Urothelium cell line (cell line): ENCODE measurements around the gene ADAMTS9.

Source experiments
- DNase-seq: peaks from one replicate; pipeline ENCODE4 v3.0.0; 2011; ENCODE audit warnings: low spot score, mixed read lengths
- FAIRE-seq: peaks from 2 replicates; lab custom pipeline; 2011; peaks lifted over from hg19 to GRCh38; lab: Jason Lieb, UNC

Gene ADAMTS9

DNA sequence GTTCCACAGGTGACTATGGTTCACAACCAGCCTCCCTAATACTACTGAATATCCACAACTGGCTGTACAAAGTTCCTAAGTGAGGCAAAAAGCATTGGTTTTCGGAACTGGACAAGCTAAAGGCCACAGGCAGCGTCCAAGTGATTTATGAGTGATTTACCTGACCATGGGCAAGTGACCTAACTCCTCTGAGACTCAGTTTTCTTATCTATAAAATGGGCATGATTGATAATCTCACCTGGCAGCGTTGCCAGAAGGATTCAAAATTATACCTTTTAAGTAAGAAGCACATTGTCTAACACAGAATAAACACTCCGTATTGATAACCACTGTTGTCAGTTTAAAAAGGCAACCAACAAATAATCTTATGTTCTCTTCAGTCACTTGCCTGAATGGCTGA lies 29.8 kb downstream of the ADAMTS9 start:
- FAIRE-seq (no peak), DNase-seq (no peak)

DNA sequence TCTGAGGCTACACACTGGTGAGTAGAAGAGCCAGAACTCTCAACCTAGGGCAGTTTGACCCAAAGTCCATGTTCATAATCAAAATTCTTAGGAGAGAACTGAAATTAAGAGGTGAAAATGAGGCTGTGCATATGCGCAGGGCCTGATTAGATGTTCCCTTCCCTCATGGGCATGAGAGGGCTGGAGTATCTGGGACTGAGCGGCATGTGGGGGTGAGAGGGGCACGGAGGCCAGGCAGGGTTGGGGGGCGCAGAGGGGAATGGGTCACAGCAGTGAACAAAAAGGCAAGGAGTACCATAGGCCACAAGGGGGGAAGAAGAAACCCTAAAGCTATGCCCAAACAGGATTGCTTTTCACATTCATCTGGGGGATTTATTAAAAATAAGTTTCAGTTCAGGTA lies 31.3 kb downstream of the ADAMTS9 start:
- FAIRE-seq: no peak
- DNase-seq: no peak

DNA sequence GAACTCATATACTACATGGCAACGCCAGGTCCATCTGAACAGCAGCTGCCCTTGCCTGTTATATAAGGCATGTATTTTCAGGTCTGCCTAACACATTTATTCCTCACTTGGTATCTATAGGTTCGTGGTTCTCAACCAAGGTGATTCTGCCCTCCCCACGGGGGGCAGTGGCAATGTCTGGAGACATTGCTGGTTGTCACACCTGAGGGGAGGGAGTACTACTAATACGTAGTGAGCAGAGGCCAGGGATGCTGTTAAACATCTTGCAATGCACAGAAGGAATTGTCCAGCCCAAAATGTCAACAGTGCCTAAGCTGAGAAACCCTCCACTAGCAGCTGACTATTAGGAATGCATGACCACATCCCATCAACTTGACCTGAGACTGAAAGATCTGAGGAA lies 32.6 kb downstream of the ADAMTS9 start:
- no peak for FAIRE-seq
- DNase-seq: no peak

DNA sequence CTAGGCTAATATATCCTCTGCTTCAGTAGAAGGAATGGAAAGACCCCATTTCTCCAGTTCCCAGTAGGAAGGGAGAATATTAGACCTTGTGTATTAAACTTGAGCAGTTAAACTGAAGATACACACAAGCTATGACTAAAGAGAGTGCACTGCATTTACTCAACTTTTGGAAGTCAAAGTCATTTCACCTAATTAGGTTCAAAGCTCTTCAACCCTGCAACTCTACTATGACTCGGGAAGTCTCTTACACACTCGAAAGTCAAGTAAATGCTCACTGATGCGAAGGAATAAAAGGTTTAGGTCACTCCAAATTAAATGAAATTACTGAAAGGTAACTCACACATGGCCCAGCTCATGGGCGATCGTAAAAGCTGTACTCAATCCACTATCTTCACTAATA lies 33.8 kb downstream of the ADAMTS9 start:
- FAIRE-seq: no peak
- DNase-seq: no peak

DNA sequence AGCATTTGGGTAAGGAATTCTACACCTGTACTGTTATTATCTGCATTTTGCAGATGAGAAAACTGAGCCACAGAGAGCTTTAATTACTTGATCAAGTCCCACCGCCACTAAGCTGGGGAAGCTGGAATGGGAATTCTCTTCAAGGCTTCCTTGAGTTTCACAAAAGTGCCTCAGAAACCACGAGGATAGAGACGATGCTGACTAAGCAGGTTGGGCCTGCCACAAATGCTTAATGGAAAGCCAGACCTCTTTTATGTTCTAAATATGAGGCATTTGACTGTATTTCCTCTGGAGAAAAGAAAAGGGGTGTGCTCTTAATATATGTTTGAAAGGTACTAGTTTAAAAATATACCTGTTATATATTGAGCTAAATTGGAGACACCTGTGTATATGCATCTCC lies 34.7 kb downstream of the ADAMTS9 start:
- FAIRE-seq: no peak
- no peak for DNase-seq

DNA sequence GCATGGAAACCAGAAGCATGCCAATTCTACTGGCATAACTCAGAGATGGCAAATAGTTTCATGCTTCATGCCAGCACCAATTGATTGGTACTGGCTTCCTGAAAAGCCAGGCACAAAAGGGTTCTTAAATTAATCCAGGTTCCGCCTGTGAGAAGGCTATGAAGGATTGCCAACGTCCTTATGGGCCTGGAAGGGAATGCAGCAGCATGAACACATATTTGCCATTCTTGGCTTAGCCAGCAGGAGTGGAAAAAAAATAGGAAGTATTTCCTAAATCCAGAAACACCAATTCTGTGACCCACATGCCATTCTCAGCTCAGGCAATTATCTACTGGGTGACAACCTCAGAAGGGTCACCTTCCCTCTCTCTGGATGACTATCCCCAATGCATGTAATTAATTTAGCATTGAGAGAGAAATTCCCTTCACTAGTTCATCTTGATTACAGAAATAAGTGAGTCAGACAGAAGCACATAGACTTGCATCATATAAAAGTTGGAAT lies 36.0 kb downstream of the ADAMTS9 start:
- DNase-seq (no peak), FAIRE-seq (no peak)

DNA sequence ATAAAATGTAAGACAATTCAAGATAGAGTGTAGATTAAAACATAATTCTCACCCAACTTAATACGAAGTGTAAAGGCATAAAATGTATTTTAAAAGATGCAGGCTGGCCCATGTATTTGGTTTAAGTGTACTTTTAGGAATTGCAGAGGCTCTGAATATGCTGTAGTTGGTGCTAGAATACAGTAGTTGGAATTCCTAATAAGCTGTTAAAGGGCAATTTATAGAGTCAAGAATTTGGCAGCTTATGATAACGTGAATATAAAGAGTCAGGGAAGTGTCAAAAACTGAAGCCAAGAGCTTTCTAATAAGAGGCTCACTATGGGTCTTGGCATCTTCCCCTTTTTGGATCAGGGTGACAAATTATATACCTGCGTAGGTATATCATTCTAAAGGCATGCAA lies 36.5 kb downstream of the ADAMTS9 start:
- DNase-seq (no peak), FAIRE-seq (no peak)

DNA sequence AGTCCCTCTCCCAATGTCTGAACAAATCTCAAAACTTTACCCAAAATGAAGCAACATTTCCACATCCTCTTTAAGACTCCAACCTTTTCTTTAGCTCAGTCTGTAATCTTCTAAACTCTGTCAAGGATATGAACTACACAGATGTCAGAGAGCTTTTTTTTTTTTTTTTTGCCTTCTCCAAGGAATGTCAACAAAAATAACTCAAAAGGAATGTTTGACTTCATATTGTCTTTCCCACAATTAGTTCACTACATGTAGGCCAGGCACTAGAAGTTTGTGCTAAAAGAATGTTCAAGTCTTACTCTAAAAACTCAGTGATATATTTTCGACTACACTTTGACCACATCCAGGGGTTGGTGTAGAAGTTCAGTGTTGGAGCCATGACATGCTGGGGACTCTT lies 37.1 kb downstream of the ADAMTS9 start:
- FAIRE-seq (no peak), DNase-seq (no peak)

DNA sequence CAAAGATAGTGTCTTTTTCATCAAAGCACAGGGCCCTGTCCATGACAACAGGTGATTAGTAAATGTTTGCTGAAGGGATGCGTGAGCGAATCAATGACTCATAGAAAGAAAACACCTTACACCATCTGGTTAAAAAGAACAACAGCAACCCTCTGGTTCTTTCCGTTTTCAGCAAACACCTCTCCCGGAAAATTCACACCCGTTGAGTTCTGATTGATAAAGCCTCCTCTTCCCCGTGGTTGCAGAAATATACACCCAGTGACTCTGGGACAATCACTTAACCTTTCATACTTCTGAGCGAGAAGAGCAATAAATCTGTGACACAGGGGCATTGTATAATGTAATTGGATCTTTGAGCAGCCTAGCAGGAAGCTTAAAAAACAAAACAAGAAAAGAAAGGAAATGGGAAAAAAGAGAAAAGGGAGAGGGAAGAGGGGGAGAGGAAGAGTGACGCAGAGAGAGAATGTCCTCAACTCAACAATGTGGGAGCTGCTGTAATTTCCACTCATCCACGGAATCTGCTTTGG lies 37.6 kb downstream of the ADAMTS9 start:
- FAIRE-seq: no peak
- no peak for DNase-seq

DNA sequence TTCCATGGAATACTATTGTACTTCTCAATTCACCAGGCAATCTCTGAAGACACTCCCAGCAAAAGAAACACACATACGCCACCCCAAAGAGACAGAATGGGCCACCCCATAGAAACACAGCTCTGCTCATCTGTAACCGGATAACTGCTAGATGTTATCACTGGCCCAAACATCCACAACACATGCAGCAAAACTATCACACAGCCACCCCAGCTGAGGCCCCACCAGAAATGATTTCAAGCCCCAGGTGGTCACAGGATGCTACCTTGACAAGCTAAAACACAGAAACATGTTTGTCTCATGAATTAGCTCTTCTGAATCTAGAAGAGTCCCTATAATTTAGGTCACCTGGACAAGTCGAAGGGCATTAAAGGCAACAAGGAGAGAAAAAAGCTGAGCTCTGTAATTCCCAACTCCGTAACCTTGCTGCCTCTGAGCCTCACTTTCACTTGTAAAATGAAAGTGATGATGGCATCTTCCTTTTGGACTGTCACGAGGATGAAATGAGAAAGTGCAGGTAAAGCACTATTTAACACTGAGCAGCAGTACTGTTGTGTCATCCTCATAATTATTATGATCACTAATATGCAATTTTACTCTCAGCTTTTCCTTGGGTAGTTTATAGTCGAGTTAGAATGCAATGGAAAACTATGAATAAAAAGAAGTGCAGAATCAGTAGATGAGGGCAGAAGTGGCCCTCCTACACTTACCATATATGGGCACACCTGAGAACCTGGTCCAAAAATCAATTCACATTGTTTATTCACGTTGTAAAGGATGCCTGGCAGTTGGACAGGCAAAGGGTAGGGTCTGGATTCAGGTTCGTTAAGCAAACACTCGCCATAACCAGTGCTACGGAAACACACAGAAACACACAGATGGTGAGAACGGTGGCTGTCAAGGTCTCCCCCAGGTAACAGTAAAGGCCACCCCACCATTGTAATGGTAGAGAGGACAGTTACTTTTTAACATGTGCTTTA lies 38.6 kb downstream of the ADAMTS9 start:
- FAIRE-seq: no peak
- DNase-seq: no peak

DNA sequence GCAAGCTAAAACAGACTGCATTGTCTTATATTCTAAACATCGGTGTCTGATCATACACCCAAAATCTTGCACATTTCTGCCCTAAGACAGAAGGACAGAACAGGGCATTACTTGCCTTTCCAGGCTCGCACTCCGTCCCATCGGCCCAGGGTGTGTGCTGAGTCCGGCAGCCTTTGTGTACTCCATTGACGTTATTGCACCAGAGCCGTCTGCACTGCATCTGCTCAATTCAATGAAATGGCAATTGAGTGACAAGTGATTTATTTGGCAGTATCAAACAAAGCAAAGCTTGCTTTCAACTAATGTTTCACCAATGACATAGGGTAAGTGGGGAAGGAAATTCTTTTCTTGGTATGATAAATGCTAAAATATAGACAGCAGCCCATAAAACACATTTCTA lies 40.0 kb downstream of the ADAMTS9 start:
- DNase-seq (no peak), FAIRE-seq (no peak)

DNA sequence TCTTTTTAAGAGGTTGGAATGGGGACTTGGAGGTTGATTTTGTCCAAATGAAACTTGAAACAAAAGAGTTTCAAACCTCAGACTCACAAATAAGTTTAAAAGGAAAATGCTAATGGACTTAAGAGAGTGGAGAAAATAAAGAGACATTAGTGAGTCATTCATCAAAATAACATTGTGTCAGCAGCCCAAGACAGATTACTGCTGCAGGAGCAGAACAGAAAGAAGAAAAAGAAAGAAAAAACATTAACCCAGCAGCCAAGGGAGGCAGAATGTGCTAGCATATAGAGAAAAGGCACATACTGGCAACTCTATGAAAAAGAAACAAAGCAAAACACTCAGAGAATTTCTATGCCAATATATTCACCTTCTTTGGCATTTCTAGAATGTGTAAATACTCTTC lies 42.6 kb downstream of the ADAMTS9 start:
- FAIRE-seq (no peak), DNase-seq (no peak)

DNA sequence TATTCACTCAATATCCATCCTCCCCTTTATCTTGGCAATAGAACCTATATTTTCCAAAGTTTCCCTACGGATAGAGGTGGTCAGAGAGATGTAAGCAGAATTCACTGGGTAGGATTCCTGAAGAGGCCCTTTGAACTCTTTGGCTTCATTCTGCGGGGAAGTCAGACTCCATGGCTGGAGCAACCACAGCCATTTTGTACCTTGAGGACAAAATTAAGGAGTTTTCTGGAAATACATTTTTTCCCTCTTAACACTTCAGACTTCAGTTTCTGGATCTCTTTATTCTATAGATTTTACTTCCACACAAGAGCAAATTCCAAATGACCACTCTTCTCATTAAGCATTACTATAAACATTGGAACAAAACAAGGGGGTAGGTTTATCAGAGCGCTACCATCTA lies 43.3 kb downstream of the ADAMTS9 start:
- FAIRE-seq (no peak), DNase-seq (no peak)

DNA sequence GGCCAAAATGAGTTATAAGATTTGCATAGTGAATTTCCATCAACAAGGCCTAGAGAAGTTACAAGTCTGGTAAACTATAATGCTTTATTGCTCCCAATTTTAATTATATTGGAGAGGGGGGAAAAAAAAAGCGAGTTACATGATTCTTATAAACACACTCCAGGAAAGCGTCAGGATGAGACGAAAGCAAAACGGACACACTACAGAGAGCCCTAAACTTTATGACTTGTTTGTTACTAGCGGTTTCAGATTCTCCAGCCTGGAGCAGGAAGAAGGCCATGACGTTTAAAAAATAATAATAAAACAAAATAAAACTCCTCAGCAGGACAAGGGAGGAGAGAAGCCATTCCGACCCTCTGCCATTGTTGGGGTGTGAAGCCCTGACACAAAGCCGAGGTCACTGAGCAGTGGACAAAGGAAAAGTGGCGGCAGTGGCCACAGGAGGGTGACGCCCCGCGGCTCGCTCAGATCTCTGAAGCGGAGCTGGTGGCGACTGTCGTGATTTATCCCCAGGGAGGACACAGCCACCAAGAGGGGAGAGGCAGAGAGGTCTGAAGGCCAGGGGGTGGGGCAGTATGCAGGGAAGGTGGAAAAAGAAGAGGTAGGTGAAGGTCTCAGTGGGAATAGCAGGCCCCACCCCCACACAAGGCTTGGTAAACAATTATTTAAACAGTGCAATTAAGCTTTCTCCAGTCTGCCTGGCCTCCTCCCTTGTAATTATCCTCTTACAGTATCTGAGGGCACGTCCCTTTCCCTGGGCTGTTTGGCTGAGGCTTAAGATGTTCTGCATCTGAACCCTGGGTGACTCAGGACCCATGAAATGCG lies 45.3 kb downstream of the ADAMTS9 start:
- no peak for FAIRE-seq
- no peak for DNase-seq

DNA sequence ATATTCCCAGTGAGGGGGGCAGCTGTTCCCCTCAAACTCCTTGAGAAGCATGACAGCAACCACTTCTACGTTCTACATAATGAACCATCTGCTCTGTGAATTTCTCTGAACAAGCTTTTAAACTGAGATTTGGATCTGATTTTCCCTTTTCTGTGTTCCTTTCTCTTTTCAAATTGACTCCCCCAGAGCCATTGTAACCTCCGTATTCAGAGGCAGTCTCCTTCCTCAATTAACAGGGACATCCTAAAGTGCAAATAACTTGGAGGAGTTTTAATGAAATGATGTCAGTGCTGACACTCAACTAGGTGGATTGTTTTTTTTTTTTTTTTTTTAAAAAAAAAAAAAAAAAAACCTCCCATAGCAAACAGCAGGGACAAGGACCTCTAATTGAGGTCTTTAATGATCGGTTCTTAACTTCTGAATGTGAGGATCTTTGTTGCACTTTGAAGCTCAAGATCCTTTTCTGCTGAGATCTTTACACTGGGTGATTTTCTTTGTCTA lies 48.8 kb downstream of the ADAMTS9 start:
- FAIRE-seq (no peak), DNase-seq (no peak)

DNA sequence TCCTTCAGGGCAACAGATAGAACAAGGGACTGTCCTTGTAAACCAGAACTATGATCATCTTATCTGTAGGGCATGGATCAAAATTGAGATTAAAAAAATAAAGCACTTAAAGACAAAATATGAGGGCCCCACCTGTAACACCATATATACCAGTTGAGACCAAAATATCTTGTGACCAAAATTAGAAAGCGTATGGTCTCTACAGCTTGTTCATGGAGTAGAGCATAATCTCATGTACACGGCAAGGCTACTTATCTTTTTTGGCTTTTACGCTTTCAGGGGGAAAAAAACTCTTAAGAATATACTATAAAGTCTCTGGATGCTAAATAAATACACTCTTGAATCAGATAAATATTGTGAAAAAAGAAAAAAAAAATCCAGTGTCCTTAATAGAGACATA lies 49.3 kb downstream of the ADAMTS9 start:
- DNase-seq (no peak), FAIRE-seq (no peak)

DNA sequence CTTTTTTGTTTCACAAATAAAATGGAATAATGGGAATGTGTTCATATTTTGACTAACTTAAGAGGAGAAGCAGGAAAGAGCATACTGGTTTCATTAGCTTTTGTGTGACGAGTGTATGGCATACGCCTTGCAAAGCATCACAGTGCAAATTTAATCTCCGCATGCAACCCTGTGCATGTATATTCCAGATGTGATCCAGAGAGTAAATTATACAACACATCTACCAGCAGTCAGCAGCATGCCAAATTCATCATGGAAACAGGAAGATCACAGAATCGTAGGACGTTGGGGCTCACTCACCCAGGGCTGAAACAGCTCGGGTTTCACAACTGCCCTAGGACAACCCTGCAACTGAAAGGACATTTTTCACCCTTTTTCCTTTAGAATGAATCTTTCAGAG lies 53.4 kb downstream of the ADAMTS9 start:
- no peak for FAIRE-seq
- DNase-seq: no peak

DNA sequence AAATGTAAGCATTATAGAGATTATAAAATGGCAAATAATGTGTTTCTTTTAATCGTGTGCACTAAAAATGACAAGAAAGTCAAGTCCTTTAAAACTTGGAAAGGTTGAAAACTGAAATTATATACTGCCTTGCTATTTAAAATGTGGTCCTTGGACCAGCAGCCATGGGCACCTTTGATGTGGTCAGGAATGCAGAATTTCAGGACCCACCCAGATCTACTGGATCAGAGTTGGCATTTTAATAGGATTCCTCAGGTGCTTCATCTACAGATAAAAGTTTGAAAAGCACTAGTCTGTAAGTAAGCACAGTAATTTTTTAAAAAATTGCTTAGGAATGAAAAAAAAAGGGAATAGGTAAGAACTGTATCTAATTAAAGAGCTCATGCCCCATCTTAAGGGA lies 55.8 kb downstream of the ADAMTS9 start:
- DNase-seq (no peak), FAIRE-seq (no peak)

DNA sequence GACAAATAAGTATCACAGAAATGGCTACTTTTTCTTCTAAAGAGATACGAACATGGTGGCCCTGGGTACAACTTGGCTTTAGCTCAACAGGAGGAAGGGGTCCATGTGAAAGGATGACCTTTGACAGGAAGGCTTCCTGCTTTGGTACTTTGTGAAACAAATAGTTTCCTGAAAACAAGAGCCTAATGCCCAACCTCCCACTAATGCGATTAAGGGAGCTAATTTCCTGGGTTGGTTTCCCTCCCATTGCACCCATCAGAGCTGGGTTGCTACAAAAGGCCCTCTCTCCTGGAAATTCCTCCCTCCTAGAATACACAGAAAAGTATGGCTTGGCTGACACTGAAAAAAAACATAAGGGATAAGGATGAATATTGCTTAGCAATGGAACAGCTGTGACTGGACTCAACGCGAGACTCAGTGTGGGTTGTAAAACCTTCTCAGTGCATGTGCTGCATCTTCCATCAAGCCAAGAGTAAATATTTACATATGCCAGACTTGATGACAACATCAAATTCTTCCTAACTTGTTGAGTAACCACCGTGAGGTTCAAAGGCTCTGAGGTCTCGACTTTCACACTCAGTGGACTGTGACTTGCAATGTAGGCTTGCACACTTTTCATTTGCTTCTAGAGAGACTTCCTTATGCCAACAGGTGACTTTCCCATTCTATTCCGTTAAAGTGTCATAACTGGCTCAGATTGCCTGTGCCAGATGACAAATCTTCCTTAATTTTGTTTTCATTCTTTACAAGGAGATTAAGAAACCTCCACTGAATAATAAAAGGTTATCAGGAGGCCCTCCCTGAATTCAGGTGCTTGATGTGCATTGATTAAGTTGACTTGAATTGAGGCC lies 60.1 kb downstream of the ADAMTS9 start:
- DNase-seq: no peak
- no peak for FAIRE-seq

DNA sequence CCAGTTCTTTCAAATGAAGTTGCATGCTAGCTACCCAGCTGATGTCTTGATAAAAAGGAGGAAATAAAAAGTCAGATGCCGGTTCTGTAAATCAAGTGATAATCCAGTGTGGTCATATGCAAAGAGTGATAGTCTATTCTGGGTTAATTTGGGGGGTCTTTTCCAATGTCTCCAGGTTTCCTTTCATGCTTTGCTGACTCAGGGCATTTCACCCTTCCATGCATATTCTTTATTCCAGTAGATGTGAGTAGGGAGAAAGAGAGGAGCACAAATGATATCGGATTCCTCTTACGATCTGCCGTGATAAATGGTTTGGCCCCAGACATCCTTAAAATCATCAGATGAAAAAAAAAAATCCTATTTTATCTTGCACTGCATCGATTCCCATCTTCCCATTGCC lies 60.8 kb downstream of the ADAMTS9 start:
- DNase-seq: no peak
- FAIRE-seq: no peak
